ENCODE data around the gene NGB.
"Not testable (repeated sequence)": the region's sequence is repeated elsewhere in the genome, so short reads cannot be mapped to it uniquely, and the experiment has no call there.

The NGB gene

DNA sequence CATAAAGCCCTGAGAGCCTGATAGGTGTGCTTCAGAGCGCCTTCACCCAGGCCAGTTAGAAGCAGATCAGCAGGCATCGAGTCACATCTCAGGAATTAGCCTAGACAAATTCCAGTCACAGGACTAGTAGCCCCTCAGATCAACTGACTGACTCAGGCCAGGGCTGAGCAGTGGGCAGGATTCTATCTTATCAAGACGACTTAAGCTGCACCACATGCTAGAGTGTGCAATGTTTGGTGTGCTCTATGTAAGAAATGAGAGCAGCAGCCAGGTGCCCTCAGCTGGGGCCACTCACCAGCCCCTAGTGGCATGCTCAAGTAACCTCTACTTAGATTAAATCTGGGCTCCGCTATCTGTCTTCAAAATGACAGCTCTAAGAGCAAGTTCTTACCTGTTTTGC, 19.7 kb upstream of the NGB start:
- DNase-seq: no peak

DNA sequence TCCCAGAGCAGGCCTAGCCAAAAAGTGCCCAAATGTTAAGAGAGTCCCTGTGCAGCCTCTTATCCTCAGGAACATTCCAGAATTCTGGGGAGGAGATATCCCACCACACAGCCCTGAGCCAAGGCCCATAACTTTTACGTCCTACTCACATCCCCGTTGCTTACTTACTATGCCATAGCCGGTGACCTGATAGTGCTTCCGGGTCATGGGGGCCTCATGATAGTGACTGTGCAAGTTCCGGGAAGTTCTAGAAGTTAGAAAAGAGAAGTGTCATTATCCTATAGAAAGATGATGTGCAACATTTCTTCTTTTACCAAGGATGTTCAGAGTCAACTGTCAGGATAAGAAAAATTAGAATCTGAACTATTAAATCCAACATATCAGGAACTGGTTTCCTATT, 15.6 kb upstream of the NGB start:
- no peak for DNase-seq

DNA sequence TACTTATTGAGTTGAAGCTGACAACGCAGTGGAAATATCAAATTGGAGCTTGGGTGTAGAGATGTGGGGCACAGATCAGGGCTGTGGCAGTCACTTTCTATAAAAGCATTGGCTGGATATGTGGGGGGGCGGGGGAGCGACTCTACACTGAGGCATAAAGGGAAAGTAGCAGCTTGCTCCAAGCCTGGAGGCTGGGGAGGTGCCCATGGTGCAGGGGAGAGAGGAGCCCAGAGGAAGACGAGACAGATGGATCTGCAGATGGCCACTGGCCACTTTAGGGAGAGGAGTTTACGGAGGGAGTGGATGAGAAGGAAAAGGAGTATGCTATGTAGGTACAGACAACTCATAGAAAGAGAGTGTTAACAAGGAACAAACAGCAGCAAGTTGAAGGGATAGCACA, 13.5 kb upstream of the NGB start:
- DNase-seq: no peak

DNA sequence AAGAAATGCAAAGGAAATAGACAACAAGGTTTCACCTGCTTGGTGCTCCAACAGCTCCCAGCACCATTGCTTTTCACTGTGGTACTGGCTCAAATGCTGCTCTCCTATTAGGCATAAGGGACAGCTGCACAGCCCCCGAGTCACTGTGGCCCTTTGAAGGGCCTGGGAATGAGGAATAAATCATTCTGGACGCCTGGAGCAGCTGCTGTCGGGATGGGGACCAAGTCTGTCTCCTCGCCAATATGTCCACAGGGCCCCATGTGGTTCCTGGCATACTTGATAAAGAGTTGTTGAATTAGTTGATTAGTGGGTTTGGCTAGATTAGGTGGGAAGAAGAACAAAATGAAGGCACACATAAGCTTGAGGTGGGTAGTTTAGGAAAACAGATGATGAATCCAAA, 13.1 kb upstream of the NGB start:
- no peak for DNase-seq

DNA sequence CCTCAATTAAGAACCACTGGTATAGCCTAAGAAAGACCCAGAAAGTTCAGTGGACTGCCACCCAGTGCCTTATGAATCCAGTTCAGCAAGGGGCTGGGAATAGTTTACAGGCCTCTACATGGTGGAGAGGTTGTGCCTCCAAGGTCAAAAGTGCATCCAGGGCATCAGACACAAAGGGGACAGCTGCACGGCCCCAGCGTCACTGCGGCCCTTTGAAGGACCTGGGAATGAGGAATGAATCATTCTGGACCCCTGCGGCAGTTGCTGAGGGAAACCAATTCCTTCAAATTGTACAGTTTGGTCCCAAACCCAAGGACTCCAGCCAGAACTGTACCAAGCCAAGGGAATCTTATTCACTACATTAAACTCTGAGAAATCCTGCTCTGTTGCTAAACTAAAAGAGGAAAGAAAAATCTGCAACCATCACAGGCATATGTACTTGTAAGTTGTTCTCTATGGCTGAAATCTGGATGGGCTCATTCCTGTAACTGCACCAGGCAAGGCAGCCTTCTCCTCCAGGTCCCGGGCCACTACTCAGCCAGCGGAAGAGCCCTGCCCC, 10.9 kb upstream of the NGB start:
- no peak for DNase-seq

DNA sequence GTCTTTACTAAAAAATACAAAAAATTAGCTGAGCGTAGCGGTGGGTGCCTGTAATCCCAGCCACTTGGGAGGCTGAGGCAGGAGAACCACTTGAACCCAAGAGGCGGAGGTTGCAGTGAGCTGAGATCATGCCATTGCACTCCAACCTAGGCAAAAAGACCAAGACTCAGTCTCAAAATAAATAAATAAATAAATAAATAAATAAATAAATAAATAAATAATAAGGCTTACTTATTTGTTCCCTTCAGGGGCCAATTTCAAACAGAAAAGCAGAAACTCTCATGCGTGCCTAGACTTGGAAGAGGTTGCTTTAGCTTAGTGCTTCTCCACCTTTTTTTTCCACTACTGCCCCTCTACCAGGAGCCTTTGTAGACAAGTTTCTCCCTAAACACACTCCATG, 9.9 kb upstream of the NGB start:
- DNase-seq: not testable (repeated sequence)

DNA sequence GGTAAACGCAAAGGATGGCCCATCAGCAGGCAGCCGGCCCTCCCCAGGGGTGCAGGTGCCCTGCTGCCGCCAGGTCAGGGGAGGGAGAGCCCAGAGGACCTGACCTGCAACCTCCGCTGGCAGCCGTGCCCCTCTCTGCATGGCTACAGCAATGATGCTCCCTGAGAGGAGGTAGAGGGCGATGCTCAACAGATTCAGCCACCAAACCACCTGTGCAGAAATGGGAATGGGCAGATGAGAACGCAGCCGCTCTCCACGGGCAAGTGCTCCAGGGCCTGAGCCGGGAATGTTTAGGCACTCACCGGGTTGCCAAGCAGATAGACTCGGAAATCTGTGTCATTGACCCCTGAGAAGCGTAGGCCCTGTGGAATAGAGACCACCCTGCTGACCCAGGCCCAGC, 8.7 kb upstream of the NGB start:
- no peak for DNase-seq

DNA sequence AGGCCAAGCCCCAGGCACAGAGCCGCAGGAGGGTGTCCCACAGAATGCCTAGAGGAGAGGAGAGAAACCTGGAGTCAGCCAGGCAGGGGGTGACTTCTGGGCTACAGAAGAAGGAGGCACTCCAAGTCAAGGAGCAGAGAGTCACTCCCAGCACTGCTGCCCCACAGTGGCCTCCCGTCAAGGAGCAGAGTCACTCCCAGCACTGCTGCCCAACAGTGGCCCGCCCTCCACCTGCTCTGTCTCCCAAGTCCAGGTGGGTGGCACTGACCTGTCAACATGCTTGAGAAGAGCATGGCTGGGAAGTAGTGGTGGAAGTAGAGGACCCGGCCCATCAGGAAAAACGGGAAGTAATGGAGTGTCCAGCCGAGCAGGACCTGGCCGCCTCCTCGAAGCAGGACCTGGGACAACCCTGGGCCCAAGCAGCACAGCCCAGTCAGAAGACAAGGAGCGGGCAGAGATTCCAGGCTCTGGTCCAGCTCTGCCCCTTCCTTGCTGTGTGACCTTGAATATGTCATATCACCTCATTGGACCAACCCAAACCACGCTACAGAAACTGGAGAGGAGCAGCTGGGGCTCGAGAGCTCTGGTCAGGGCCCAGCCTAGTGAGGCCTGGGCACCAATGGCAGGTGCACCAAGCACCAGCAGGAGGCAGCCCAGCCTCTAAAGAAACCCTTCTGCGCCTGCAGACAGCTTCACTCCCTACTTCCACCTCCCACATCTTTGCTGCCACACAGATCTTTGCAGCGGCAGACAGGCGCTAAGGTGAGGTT, 7.6 kb upstream of the NGB start:
- DNase-seq: no peak

DNA sequence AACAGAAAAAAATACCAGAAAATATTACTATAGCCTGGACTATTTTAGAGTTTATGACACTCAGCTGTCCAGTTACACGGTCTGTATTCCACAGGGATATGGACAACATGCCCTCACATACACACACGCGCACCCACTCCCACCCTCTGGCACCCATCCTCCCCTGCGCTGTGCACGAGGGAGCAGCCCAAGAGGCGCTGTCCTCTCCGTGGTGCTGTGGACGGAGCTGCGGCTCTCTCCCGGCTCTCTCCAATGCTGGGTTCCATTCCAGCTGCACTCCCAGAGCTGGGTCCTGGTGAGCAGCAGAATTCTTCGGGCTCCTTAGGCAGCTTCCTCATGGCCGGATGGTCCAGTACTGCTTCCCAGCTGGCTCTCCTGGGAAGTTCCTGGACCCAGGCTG, 6.0 kb upstream of the NGB start:
- no peak for DNase-seq

DNA sequence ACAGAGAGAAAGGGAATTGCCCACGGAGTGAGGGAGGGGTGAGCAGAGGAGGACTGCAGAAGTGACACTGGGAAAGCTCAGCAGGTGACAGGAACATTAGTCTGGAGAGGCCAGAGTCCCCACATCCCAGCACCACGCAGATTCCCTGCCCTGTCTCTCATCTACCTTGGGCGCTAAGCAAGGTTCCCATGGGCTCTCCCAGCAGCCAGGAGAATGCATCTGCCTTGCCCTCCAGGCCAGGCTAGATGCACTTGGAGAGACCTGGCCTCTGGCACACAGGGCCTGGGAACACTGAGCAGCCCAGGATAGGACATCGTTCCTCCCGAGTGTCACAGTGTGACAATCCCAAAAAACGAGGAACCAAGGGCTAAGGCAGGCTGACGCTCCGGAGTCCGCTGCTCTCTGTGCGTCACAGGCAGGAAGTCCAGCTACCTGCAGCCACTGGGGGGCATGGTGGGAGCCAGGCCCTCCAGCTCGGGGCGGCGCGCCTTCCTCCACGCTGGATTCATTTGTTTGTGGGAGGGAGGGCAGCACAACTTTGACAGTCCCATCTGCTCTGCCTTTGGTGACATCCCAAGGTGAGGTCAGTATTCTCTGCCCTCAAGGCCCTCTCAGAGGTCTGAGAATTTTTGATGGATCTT, 5.4 kb upstream of the NGB start:
- DNase-seq: no peak

DNA sequence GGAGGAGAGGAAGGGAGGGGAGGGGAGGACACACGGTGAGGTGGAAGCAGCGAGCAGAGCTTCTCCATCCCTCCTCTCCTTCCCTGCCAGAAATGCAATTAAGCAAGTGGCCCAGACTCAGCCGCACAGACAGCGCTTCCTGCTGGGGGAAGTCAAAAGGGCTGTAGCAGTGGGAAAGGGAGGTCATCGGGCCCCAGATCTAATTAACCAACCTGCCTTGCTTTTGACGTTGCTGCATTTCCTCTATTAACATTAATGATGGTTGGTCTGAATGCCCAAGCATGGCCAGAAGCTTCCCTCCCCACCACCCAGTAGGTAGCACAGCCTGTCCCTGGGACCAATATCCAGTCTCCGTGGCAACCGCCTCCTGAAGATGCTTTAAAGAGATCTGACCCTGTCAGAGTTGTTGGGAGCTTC, 4.6 kb upstream of the NGB start:
- DNase-seq: no peak

DNA sequence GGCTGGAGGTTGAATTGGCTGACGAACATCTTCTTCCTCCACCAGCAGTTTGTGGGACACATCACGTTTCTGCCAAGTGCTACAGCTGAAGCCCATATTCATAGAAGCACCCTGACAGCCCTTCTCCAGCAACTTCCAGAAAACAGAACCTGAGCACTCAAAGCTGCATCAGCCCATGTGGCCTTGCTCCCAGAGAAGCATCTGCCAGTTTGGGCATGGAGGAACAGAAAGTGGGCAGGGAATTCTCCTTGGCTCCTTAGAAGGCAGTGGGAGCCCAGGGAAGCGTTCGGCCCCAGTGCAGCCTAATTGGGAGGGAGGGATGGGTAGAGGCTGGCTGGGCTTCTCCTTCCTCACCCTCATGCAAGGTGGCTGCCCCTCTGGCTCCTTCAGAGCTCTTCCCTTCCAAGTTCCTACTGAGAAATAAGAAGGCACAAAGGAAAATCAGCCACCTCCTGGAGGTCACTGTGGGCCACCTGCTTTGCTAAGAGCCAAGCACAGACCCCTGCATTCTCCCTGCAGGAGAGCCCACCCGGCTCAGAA, 4.1 kb upstream of the NGB start:
- DNase-seq: no peak

DNA sequence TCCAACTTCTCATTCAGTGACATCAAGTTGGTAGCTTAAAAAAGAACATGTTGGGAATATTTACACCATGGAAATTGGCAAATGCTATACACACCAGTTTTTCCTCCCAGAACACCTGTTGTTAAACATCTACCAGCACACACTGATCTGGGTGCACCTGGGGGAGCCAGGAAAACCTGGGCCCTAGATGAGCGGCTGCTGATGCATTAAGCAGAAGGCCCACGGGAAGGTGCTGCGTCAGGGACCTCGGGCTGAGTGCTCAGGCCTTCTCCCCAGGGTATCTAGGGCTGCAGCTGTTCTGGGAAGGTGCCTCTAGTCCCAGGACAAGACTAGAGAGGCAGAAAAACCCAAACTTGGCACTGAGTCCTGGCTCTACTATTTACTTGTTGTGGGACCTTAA, 2.8 kb upstream of the NGB start:
- DNase-seq: no peak

DNA sequence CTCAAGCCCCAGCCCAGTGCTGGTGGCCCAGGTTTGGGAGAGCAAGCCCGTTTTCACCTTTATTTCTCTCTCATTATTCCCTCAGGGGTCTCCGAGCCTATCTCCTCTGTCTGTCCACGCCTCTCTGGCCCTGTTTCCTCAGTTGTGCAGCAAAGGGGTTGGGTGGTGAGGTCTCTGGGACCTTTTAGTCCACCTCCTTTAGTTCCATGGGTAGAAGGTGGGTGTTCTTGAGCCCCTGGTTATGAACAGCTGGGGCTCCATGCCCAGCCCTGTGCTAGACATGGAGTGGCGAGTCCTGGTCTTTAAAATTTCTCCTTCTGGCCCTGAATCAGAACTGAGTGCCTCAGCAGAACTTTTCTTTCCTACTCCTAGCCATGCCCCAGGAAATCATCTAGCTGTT, 1.3 kb upstream of the NGB start:
- DNase-seq: no peak

DNA sequence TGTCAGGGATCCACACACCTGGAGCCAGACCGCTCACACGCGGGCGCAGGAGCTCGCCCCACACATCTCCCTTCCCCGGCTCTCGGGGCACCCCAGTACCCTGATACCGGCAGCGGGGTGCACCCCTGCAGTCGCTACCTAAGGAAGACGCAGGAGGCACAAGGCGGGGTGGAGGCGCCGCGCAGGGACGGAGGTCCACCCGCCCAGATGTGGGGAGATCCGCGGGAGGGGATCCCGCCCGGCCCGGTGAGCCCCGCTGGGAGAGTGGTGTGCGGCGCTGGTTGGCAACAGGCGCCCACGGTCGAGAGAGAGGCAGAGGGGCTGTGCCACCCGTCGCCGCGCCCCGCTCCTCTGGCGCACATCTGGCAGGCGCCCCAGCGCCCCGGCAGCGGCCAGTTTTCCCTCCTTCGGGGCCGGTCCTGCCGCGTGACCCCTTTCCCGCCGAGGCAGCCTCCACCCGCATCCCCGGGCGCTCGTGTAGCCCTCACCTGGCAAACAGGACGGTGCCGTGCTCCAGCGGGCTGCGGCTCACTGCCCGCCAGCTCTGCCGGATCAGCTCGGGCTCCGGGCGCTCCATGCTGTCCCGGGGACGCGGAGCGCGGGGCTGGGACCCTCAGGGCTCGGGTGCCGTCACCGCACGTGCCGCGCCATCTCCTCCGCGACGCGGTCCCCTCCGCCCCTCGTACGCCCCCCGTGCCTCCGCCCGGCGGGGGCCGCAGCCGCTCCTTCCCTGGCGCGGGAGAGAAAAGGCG, 469 bp downstream of the NGB start:
- no peak for DNase-seq

DNA sequence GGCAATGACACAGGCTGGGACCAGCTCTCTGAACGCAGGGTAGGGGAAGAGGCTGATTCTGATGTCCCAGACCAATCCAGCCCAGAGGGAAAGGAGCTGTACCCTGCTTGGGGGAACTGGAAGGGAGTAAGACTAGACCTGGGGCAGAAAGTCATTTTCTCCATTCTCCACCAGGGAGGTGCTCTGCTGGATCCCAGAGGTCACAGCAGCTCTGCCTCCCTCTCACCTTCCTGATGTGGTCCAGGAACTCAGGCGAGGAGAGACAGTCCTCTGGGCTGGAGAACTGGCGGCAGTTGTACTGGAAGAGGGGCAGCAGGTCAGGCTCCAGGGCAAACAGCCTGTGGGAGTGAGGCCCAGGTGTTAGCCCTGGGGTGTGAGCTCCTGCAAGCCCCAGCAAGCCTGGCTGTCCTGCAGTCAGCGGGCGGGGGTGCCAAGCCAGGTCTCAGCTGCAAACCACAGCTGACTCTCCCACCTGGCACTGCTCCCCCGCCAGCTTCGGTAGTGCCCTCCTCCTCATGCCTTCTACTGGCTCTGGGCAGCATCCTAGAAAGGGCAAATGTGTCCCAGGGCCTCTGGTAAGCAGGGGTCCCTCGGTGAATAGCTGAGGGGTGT, 1.9 kb downstream of the NGB start:
- no peak for DNase-seq

DNA sequence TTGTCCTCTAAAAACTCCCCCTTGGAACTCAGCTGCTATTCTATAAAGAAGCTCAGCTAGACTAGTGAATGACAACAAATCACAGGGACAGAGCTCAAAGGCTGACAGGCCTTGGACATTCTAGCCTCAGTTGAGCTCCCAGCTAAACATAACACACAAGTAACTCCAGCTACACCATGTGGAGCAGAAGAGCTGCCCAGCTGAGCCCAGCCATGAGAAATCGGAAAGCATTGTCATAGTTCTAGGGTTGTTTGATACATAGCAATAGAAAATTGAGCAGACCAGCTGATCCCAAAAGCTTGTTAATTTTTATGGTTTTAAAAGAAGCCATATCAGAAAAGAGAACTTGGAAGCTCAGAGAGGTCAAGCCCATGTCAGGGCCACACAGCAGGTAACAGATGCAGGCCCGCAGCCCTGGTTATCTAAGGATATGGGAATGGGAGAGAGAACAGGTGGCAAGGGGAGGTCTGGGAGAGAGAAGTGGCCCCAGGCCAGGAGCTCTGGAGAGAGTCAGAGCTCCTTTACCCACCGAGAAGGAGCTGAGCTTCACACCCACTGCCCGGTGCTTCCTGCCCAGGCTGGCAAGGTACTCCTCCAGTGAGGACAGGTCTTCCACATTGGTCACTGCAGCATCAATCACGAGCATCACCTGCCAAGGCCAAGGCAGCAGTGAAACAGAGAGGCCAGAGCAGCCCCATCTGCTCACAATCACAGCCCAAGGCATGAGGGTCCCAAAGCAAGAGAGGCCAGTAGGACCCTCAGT, 2.9 kb downstream of the NGB start:
- no peak for DNase-seq

DNA sequence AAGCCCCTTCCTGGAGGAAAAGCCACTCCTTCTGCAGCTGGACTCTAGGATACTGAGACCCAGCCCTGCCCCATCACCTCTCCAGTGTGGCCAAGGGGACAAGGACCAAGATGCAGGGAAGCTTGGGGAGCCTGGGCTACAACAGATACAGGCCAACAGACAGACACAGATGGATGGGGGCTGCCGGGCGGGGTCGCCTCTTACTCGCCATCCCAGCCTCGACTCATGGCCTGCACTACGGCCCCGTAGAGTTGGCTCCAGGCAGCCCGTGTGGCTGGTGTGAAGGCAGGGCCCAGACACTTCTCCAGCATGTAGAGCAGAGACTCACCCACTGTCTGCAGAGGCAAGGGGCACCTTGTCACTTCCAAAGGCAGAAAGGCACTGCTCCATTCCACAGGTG, 4.7 kb downstream of the NGB start:
- DNase-seq: no peak

DNA sequence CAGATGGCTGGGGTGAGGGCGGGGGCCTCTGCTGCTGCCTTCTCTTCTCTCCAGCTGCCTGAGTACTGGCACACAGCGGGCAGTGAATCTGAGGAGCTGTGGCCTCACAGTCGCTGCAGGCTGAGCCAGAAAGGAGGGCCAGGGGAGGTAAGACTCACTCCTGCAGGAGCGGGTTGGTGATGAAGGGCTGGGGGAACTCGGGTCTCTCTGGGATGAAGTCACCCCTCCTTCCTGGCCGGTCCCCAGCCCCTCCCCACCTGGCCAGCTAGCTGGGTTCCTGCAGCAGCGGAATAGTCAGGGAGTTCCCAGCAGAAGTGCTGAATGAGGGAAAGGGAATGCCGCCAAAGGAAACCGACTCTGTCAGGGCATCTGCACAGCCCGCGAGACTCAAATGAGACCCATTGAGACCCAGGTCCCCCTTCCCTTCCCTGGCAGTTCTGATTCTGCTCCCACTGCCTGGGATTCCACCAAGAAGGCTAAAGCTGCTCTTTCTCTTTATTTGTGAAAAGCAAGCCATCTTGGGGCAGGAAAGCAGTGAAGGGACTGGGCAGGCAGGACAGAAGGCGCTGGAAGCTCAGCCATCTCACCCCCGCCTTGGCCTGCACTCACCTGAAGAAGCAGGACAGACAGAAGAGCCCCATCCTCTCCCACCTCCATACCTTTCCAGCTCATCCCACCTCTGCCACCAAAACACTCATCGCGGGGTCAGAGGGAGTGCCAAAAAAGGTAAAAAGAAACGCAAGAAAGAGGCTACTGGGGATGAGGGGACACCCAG, 5.3 kb downstream of the NGB start:
- DNase-seq: no peak

DNA sequence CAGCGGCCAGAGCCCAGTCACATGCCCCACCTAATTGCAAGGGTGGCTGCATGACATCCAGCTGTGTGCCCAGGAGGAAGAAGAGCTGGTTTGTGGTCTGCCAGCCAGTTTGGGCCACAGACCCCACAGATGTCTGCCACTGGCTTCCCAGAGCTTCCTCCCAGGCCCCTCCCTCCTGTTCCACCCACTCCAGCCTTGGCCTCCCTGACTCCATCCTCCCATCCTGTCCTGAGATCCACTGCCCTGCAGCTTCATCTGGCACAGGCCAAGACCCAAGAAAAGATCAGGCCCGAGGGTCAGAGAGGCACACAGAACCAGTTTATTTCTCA, 5.9 kb downstream of the NGB start:
- no peak for DNase-seq

DNA sequence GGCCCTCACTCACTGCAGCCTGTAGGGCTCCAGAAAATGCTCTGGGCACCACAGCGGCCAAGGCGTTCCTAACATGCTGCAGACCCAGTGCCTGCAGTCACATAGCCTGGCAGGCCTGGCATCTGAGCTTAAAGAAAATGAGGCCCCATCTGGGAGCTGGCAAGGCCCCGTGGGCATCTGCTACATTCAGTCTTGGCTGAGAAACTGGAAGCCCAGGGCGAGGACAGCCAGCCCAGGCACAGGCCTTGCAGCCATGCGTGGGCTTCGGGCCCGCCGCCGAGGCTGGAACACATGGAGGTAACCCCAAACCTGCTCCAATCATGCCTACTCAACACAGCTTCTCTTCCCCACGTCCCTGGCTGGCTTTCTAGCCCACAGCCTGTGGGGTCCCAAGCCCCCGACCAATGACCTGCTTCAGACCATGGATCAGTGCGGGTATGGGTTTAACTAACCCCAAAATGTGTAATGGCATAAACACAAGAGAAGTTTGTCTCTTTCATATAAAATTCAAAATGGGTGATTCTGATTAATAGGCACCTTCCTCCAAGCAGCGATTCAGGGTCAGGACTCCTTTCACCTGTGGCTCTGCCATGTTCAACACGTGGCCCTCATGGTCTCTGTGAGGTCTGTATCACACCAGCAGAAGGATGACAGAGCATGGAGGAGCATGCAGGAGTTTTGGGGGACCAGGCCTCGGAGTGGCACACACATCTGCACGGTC, 6.4 kb downstream of the NGB start:
- DNase-seq: no peak

Data from HCEC 1CT (cell line).